DMS53 treated with DMSO at 0.1 percent for 48 hours (cell line): ENCODE measurements around the gene INTS15.

Experiments used
- DNase-seq: peaks from one replicate; lab custom pipeline; 2025; ENCODE audit not compliant: unreplicated experiment; lab: John Stamatoyannopoulos, UW

Gene INTS15

DNA sequence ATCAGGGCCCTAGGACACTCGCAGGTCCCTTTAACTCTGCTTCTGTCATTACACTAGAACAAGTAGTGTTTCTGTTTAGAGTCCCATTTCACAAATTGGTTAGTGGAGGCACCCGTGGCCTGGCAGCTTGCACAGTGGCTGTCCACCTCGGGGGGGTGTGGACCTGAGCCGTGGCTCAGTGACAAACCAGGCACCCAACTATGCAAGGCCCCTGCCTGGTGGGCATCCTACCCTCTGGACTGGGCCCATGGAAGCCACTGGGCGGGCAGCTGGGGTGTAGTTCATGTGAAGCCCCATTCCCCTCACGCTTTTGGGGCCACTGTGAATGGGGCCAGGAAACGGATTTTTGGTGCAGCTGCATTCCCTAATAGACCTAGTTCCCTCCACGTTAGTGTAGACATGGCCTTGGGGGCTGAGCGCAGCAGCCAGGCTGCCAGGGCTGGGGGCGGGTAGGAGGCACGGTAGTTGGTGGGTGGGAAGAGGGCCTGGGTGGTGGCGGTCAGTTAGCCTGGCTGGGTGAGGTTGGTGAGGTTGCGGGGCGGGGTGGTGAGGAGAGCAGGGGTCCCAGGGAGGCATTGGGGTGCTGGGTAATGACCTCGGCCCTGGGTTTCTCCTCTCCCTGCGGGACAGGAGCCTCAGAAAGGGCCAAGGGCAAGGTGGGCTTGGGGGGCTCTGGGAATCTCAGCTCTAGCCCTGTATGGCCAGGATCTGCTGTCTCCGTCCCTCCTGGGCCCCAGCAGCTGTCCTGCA lies 66.0 kb downstream of the INTS15 start:
- DNase-seq: no peak

DNA sequence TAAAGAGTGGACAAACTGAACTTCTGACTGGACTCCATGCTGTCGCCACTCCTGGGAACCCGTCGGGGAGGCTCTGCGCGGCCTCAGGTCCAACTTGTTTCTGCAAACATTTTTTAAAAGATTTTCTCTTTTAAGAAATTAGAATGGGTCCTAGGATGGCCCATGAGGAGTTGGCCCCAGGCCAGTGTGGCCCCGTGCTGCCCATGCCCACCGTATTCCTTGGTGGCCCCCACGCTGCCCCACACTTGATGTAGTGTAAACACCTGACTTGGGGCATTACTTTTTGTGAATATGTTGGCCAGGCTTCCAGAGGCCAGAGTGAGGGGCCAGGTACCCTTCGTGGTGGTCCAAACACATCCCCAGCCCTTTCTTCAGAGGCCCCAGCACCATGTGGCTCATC lies 66.6 kb downstream of the INTS15 start:
- DNase-seq: no peak
